Measurements from ENCODE around the gene STMP1. TPM values are rescaled to one million over a fixed set of nuclear protein-coding genes. Genes with fewer than 3 reads are reported as not detected.
"Not testable (repeated sequence)": the region's sequence is repeated elsewhere in the genome, so short reads cannot be mapped to it uniquely, and the experiment has no call there.

STMP1 gene
- total RNA-seq = 12.5 TPM

DNA sequence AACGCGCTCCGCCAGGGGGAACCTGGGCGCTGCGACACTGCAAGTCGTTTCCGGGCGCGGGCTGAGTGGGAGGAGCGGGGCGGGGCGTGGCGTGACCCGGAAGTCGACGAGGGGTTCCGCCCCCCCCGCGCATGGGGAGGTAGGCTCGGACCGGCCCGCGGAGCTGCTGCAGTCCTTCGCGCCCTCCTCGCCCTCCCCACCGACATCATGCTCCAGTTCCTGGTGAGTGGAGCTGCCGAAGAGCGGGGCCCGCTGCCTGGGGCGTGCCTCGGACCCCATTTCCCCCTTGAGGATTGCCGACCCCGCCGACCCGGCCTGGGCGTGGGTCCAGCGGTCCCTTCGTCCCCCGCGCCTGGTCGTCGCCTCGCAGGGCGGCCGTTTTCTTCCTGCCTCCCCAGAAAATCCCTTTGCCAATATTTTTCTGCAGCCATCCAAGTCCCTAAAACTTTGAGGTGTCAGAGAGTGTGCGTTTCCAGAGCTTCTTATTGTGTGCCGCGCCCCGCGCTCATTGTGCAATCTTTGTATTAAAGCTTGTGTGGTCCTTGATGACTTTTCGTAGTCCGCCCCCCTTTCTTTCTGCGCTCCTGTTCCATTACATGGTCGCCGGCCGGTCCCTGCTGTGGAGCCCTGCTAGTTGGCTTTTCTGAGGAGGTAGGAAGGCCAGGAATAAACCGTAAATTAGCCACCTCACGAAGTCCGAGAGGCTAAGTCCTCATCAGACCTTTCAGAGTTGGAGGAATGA lies at the start of gene STMP1:
TSS of gene STMP1 (plus strand) at position 142 of the 742 bp plus-strand sequence.
- DNase-seq (ENCODE audit: low spot score) (peak; percentile 96), ATAC-seq (peak; percentile 99)

DNA sequence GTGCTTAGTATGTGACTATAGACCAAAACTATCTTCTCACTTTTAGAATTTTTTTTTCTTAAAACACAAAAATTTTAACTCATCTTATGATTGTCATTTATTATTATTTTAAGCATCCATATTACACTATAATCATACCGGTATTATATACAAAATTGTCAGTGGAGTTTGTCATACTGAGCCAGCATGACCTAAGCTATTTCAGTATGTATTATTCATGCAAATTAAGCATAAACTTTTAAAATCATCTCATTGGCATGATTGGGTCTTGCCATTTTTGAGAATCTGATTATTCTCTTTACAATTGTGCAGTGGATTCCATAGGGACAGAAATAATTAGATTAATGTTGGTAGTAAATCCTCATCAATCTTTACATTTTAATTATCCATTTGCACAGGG lies 46.2 kb upstream of the STMP1 start:
- DNase-seq (ENCODE audit: low spot score) (no peak), ATAC-seq (no peak)

DNA sequence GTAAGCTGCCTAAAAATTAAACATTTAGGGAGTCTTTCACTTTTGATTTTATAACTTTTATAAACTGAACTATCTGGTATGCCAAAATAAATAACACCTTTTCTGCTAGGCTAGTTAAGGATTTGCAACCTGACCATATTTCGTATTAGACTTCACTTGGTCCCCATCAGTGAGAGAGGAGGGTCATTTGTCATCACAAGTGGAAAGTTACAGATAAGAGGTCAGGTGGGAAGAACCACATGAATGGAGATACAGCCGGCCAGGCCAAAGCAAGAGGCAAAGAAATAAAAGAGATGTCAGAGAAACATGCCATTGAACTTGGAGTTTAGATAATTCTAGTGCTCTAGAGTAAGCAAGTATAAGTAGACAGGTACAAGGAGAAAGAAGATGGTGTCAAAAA lies 44.5 kb upstream of the STMP1 start:
- no peak for ATAC-seq
- no peak for DNase-seq (ENCODE audit: low spot score)

DNA sequence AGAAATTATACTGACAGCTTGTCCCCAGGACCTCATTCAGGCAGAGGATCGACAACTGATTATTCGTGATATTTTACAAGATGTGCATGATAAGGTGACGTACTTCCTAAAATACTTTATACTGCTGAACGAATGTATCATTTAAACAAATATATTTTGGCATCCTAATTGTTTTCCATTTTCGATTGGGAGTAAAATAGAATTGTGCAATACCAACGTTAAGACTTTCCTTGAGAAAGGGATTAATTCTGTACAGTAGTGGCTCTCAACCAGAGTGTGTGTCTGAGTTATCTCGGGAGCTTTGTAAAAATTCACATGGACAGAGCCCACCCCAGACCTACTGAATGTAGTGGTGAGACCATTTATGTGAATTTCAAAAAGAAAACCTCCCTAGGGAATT lies 43.8 kb upstream of the STMP1 start:
- ATAC-seq (no peak), DNase-seq (ENCODE audit: low spot score) (no peak)

GRCh38 chr7:135620447-135620846 lies 41.9 kb upstream of the STMP1 start:
- ATAC-seq (no peak), DNase-seq (ENCODE audit: low spot score) (no peak)

DNA sequence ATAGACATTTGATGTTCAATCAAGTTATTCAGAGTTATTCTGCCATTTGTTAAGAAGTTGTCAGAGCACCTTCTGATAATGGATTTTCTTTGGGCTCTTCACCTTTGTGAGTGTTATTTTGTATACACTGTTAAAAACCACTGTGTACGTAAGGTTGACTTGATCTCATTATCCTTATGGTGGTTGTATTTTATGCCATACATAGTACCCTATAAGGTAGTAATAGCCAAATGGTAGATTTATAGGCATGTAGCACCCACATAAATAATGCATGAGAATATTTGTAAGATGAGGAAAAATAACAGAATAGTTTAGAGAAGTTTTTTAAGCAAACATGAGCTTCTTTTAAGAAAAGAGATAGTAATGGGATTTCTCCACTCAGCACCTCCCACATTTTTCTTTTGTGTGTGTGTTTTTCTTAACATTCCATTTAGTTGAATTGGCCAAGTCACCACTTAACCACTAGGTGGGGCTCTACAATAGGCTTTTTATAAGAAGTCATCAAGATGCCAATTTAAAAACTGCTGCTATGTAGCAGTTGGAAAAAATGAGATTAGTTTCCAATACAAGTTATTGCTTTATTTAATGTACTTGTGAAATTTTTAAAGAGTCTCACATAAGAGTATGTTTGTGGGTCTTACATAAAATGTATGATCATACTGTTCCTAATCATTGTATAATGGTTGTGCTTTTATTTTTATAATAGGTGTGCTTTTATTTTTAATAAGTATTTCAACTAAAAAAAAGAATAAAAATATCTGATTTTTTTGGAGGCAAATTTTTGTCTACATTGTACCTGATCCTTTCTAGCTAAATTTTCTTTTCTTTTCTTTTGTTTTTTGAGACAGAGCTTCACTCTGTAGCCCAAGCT lies 41.1 kb upstream of the STMP1 start:
- DNase-seq (ENCODE audit: low spot score) = no peak
- peak; percentile 91 for ATAC-seq

- DNase-seq (ENCODE audit: low spot score) = no peak
- peak; percentile 92 for ATAC-seq
Observed at GRCh38 chr7:135634191-135634878, 28.0 kb upstream of the STMP1 start.

DNA sequence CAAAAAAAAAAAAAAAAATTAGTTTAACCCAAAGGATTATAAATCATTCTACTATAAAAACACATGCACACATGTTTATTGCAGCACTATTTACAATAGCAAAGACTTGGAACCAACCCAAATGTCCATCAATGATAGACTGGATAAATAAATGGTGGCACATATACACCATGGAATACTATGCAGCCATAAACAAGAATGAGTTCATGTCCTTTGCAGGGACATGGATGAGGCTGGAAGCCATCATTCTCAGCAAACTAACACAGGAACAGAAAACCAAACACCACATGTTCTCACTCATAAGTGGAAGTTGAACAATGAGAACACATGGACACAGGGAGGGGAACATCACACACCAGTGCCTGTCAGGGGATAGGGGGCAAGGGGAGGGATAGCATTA lies 22.6 kb upstream of the STMP1 start:
- ATAC-seq; DNase-seq (ENCODE audit: low spot score): not testable (repeated sequence)

- DNase-seq (ENCODE audit: low spot score) (no peak), ATAC-seq (peak; percentile 73)
Observed at GRCh38 chr7:135644154-135644553, 18.2 kb upstream of the STMP1 start.

DNA sequence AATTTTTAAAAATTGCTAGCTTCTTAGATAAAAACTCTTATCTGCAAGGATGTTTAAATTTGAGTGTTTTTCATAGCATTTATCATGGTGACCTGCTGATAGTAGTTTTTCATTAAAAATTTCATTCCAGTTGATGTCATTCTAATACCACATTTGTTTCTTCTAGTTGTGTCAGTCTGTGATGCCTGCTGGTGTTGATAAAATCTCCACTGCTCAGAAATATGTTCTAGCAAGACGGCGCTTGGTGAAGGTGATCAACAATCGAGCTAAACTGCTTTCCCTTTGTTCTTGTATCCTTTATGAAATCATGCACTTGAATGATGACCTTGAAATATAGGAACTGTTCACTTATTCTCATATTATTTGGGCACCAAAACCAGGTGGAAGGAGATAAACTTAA lies 17.6 kb upstream of the STMP1 start:
- ATAC-seq (no peak), DNase-seq (ENCODE audit: low spot score) (no peak)

DNA sequence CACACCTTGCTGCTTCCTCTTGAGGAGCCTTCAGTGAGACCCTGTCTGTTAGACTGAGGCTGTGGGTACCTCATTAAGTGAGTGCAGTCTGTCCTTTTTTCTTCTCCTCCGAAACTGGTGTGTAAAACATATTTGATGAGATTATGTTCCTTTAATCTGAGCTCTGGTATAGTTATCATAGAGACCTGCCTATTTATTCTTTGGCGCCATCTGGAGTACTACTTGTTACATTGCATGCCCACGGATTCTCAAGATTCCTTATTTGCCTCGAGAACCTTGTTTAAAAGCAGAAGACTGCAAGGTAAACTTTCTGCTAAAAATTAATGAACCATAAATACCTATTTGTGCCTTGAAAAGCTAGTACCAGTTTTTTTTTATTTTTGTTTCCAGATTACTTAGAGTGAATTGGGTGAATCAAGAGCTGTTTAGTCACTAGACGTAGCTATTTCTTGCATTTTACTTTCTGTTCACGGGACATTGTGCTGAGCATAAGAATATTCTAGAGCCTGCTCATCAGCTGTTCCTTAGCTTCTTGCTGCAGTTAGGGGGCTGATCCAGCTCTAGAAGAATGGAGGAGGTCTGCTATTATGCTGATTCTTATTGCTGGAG lies 16.9 kb upstream of the STMP1 start:
- no peak for DNase-seq (ENCODE audit: low spot score)
- ATAC-seq = peak; percentile 93

GRCh38 chr7:135647755-135648154 lies 14.6 kb upstream of the STMP1 start:
- ATAC-seq = no peak
- no peak for DNase-seq (ENCODE audit: low spot score)

DNA sequence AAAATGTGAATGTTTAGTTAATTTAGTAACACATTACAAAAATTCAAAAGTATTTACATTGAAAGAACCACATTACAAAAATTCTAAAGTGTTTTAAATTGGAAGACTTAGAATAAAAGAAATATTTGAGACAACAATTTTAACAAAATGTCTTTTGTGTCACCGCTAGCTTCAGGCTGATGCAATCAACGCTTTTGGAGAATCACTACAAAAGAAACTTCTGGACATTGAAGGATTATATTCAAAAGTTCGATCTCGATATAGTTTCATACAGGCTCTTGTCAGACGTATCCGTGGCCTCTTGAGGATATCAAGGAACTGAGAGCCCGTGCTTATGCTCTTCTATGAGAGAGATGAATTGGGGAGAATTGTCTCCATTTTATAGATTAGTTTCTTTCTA lies 14.1 kb upstream of the STMP1 start:
- DNase-seq (ENCODE audit: low spot score) (no peak), ATAC-seq (no peak)

DNA sequence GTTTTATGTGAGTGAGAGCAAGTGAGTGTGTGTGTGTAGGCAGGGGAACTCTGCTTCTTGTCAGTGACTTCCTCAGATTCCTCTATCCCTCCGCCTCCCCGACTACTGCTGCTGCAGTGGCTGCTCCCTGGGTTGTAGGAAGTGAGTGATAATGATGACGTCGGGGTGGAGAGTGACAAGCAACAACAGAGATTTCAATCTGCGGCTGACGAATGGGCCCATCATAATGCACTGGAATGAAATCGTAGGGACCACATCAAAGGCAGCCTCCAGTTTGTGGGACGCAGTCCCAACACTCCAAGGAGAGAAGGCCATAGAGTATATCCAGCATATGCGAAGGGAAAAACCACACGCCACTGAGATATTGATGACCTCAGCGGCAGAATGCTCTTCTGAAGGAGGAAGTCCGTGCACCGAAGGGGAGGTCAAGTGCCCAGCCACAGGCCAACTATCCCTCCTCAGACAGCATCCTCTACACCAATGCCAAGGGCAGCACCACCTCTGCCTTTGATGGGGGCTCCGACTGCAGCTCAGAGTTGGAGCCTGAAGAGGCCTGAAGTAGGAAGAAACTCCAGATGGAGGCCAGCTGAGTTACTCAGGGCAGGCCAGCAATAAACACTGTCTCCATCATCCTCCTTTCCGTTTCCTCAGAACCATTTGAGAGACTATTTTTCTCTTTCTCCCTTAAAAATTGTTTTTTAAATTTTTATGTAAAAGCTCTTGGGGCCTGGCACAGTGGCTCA lies 11.3 kb upstream of the STMP1 start:
- DNase-seq (ENCODE audit: low spot score) (no peak), ATAC-seq (peak; percentile 63)

- ATAC-seq (no peak), DNase-seq (ENCODE audit: low spot score) (no peak)
Observed at GRCh38 chr7:135653340-135654080, 8.8 kb upstream of the STMP1 start.

GRCh38 chr7:135658564-135658963 lies 3.8 kb upstream of the STMP1 start:
- no peak for ATAC-seq
- no peak for DNase-seq (ENCODE audit: low spot score)

DNA sequence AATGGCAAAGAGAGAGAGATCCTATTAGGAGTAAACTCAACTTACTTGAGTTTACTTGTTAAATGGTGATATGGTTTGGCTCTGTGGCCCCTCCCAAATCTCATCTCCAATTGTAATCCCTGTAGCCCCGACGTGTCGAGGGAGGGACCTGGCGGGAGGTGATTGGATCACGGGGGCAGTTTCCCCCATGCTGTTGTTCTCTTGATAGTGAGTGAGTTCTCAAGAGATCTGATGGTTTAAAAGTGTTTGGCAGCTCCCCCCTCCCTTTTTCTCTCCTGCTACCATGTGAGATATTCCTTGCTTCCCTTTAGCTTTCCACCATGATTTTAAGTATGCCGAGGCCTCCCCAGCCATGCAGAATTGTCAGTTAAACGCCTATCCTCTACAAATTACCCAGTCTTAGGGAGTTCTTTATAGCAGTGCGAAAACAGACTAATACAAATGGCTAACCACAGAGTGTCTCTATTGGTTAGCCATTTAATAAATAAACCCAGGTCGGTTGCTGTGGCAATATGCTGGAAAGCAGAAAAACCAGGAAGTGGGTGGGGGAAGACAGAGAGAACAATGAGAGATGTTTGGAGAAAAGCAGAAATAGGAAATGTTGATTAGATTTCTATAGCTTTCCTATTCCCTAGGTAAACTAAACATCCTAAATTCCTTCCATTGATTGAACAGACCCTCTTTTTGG lies 3.0 kb upstream of the STMP1 start:
- DNase-seq (ENCODE audit: low spot score) (no peak), ATAC-seq (no peak)

- DNase-seq (ENCODE audit: low spot score) = no peak
Observed at GRCh38 chr7:135661311-135662122, 797 bp upstream of the STMP1 start.

DNA sequence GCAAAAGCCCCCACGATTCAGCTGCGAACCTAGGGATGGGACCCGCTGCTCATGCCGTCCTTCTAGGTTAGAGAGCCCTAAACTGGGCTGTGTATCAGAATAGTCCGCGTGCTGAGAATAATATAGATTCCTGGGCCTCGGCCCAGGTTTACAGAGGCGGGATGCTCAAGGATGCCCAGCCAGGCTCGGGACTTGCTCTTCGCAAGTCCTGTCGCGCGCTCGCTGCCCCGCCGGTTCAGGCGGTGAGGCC lies 266 bp upstream of the STMP1 start:
- DNase-seq (ENCODE audit: low spot score) (no peak), ATAC-seq (no peak)

More at GRCh38 chr7:135661311-135662122, 797 bp upstream of the STMP1 start:
- ATAC-seq = peak; percentile 75
